C4-2B (cell line): ENCODE results near the gene HOPX.

ENCODE experiments used
- CTCF ChIP-seq: fragments of 450-650 bp; conservative IDR thresholded peaks from 2 replicates; pipeline ENCODE4 v1.5.1; 2017; ENCODE audit warnings: mild to moderate bottlenecking
- ZFX ChIP-seq: fragments of 450-650 bp; IDR thresholded peaks from 2 replicates; pipeline ENCODE4 v1.6.1; 2017

- TF ChIP-seq CTCF (no peak), ZFX (no peak)
Observed at GRCh38 chr4:56703378-56703777, 22.3 kb upstream of the HOPX start.
